ENCODE results near the gene CNTN5.

DNA sequence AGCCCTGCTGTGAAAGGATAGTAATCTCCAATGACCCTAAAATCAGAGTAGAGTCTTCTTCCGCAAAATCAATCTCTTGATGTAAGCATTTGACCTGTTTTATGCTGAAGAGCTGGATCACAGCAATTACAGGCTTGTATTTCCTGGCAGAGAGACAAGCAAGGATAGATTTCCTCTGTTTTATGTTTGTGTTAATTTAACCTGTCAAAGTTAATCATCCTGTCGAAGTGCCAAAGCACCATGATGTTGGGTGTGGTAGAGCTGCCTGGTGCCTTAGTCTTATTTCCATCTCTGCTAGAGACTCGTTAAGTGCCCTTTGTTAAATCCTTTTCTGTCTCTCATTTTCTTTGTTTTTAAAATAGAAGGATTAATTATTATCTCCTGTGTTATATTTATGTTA lies 248.1 kb downstream of the CNTN5 start:
- TF ChIP-seq EP300 (IDR thresholded peaks at IDR 0.05): no peak
- no peak for TF ChIP-seq POLR2A (IDR thresholded peaks at IDR 0.05)
- TF ChIP-seq, protein P1, sequence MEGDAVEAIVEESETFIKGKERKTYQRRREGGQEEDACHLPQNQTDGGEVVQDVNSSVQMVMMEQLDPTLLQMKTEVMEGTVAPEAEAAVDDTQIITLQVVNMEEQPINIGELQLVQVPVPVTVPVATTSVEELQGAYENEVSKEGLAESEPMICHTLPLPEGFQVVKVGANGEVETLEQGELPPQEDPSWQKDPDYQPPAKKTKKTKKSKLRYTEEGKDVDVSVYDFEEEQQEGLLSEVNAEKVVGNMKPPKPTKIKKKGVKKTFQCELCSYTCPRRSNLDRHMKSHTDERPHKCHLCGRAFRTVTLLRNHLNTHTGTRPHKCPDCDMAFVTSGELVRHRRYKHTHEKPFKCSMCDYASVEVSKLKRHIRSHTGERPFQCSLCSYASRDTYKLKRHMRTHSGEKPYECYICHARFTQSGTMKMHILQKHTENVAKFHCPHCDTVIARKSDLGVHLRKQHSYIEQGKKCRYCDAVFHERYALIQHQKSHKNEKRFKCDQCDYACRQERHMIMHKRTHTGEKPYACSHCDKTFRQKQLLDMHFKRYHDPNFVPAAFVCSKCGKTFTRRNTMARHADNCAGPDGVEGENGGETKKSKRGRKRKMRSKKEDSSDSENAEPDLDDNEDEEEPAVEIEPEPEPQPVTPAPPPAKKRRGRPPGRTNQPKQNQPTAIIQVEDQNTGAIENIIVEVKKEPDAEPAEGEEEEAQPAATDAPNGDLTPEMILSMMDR (IDR thresholded peaks at IDR 0.05): no peak
- TF ChIP-seq POLR2AphosphoS5 (IDR thresholded peaks at IDR 0.05): no peak

Data from suprapubic skin (tissue), 4 donors.